GM23248 (cell line): ENCODE data around the gene CD244. TPM values are rescaled to one million over a fixed set of nuclear protein-coding genes. Genes with fewer than 3 reads are reported as not detected.

Experiments used
- DNase-seq: peaks from one replicate; pipeline ENCODE4 v3.0.0-alpha.2; 2015
- H2AFZ ChIP-seq: fragments of 200-600 bp; sonication (generic); 2 replicates; pipeline ENCODE4 v1.6.1; 2016; ENCODE audit warnings: antibody characterized with exemption
- H3F3A ChIP-seq: fragments of 200-600 bp; sonication (generic); 2 replicates; pipeline ENCODE4 v1.6.1; 2016; ENCODE audit warnings: mild to moderate bottlenecking, antibody characterized with exemption, mixed run types; ENCODE audit not compliant: insufficient read depth
- H3K27ac ChIP-seq: fragments of 200-600 bp; sonication (generic); 2 replicates; pipeline ENCODE4 v1.5.1; 2016; ENCODE audit warnings: mild to moderate bottlenecking
- H3K27me3 ChIP-seq: fragments of 200-600 bp; sonication (generic); replicated peaks from 2 replicates; pipeline ENCODE4 v1.6.1; 2016; ENCODE audit warnings: mild to moderate bottlenecking; ENCODE audit not compliant: insufficient read depth
- H3K36me3 ChIP-seq: fragments of 200-600 bp; sonication (generic); 2 replicates; pipeline ENCODE4 v1.6.1; 2016; ENCODE audit warnings: low read depth, mild to moderate bottlenecking
- H3K4me1 ChIP-seq: fragments of 200-600 bp; sonication (generic); 2 replicates; pipeline ENCODE4 v1.6.1; 2016; ENCODE audit warnings: mild to moderate bottlenecking; ENCODE audit not compliant: insufficient read depth
- H3K4me2 ChIP-seq: fragments of 200-600 bp; sonication (generic); one replicate; pipeline ENCODE4 v1.6.1; 2016; ENCODE audit warnings: mild to moderate bottlenecking; ENCODE audit not compliant: unreplicated experiment
- H3K4me3 ChIP-seq: fragments of 200-600 bp; sonication (generic); 2 replicates; pipeline ENCODE4 v1.5.1; 2016; ENCODE audit warnings: mild to moderate bottlenecking
- H3K79me2 ChIP-seq: fragments of 200-600 bp; sonication (generic); 2 replicates; pipeline ENCODE4 v1.6.1; 2016; ENCODE audit warnings: mild to moderate bottlenecking; ENCODE audit not compliant: insufficient read depth
- H3K9ac ChIP-seq: fragments of 200-600 bp; sonication (generic); 2 replicates; pipeline ENCODE4 v1.6.1; 2016; ENCODE audit warnings: mild to moderate bottlenecking
- H3K9me2 ChIP-seq: fragments of 200-600 bp; sonication (generic); 2 replicates; pipeline ENCODE4 v1.6.1; 2016; ENCODE audit warnings: mixed run types, mild to moderate bottlenecking, moderate library complexity; ENCODE audit not compliant: insufficient read depth
- H3K9me3 ChIP-seq: fragments of 200-600 bp; sonication (generic); one replicate; pipeline ENCODE4 v1.6.1; 2017; ENCODE audit warnings: low read depth
- H4K20me1 ChIP-seq: fragments of 200-600 bp; sonication (generic); 2 replicates; pipeline ENCODE4 v1.6.0; 2016; ENCODE audit not compliant: insufficient read depth
- EZH2 ChIP-seq: fragments of 200-600 bp; sonication (generic); IDR thresholded peaks from 2 replicates; pipeline ENCODE4 v1.6.1; 2018; ENCODE audit warnings: antibody characterized with exemption, mild to moderate bottlenecking; ENCODE audit not compliant: insufficient read depth, poor library complexity, severe bottlenecking
- EZH2phosphoT487 ChIP-seq: fragments of 200-600 bp; sonication (generic); IDR thresholded peaks from 2 replicates; pipeline ENCODE4 v1.6.1; 2018; ENCODE audit warnings: antibody characterized with exemption, moderate library complexity, mild to moderate bottlenecking, low read depth; ENCODE audit not compliant: insufficient read depth
- WGBS, 2 experiments: methylation state at CpG; one replicate each; pipeline ENCODE4 v1.1.6; 2015 to 2017; ENCODE audit warnings: low lambda C conversion rate in 2 of 2, low coverage in 1 of 2; ENCODE audit errors: missing lambda C conversion rate in 2 of 2; 5-methylcytosine and 5-hydroxymethylcytosine counted together
- in situ Hi-C: fragments of 300-500 bp; cut with MboI; formaldehyde crosslinking; loops from 2 replicates; pipeline ENCODE4 v1.15.0; 2020
- polyA plus RNA-seq: library from polyadenylated mRNA; unstranded; fragments of >200 nt; fragmentation: Nextera tagmentation; extraction: Ambion mirVana; gene quantifications from 2 replicates; pipeline ENCODE4 v1.2.1, GENCODE V29; 2016
- total RNA-seq: library from RNA; depleted of rRNA; stranded (reverse); fragments of >200 nt; shearing (Covaris generic); gene quantifications from 2 replicates; pipeline ENCODE4 v1.2.3, GENCODE V29; 2014

Gene CD244
- total and polyA plus RNA-seq, 2 experiments from 2014 or later = not detected

GRCh38 chr1:160836561-160836960 lies 26.1 kb downstream of the CD244 start:
- no peak for DNase-seq
- no peak overlapping the region for H3K4me2 ChIP-seq
- H3K27me3 ChIP-seq = 0 out of 2 replicates have a peak, but pooled peaks cover 6% of the 10 kb centered on the region
- H3K4me3 ChIP-seq = no peak overlapping the region
- H3K9ac ChIP-seq = no peak overlapping the region
- H3K36me3 ChIP-seq = no peaks in the 10 kb centered on the region
- no peak for TF ChIP-seq EZH2phosphoT487
- no peak for TF ChIP-seq EZH2
- H3K9me2 ChIP-seq = no peaks in the 10 kb centered on the region
- H4K20me1 ChIP-seq = no peaks in the 10 kb centered on the region
- in situ Hi-C loops = no loop called here
- H3F3A ChIP-seq = no peaks in the 10 kb centered on the region
- no peak overlapping the region for H2AFZ ChIP-seq
- H3K9me3 ChIP-seq = no peaks in the 10 kb centered on the region
- no peaks in the 10 kb centered on the region for H3K4me1 ChIP-seq
- H3K79me2 ChIP-seq = no peaks in the 10 kb centered on the region
- H3K27ac ChIP-seq = no peak overlapping the region
- WGBS, 2 experiments = 62 to 63% methylated on average over 3 of the region's 3 CpGs

GRCh38 chr1:160835751-160836150 lies 26.9 kb downstream of the CD244 start:
- in situ Hi-C loops = no loop called here
- WGBS, 2 experiments = 15 to 20% methylated on average over 3 of the region's 3 CpGs

GRCh38 chr1:160834945-160835565 lies 27.6 kb downstream of the CD244 start:
- WGBS, 2 experiments = 46 to 51% methylated on average over 3 of the region's 3 CpGs
- peak; percentile 64 for DNase-seq
- Histone ChIP-seq H3K9ac (no peak overlapping the region), H3K27me3 (0 out of 2 replicates have a peak, but pooled peaks cover 6% of the 10 kb centered on the region), H4K20me1 (no peaks in the 10 kb centered on the region), H3K9me3 (no peaks in the 10 kb centered on the region), H3K9me2 (no peaks in the 10 kb centered on the region), H3K27ac (no peak overlapping the region), H3K4me3 (no peak overlapping the region), H3K36me3 (no peaks in the 10 kb centered on the region), H3F3A (no peaks in the 10 kb centered on the region), H2AFZ (no peak overlapping the region), H3K4me2 (no peak overlapping the region), H3K4me1 (no peaks in the 10 kb centered on the region), H3K79me2 (no peaks in the 10 kb centered on the region)
- in situ Hi-C loops = no loop called here
- TF ChIP-seq EZH2 (no peak), EZH2phosphoT487 (no peak)

More at GRCh38 chr1:160835751-160836150, 26.9 kb downstream of the CD244 start:
- no peak overlapping the region for H3K4me2 ChIP-seq
- 0 out of 2 replicates have a peak, but pooled peaks cover 6% of the 10 kb centered on the region for H3K27me3 ChIP-seq
- no peak overlapping the region for H3K27ac ChIP-seq
- H2AFZ ChIP-seq = no peak overlapping the region
- H3K9me3 ChIP-seq = no peaks in the 10 kb centered on the region
- H3K79me2 ChIP-seq = no peaks in the 10 kb centered on the region
- no peaks in the 10 kb centered on the region for H3F3A ChIP-seq
- H3K4me1 ChIP-seq = no peaks in the 10 kb centered on the region
- H3K36me3 ChIP-seq = no peaks in the 10 kb centered on the region
- no peak overlapping the region for H3K9ac ChIP-seq
- no peaks in the 10 kb centered on the region for H4K20me1 ChIP-seq
- no peak overlapping the region for H3K4me3 ChIP-seq
- no peak for DNase-seq
- TF ChIP-seq EZH2 (no peak), EZH2phosphoT487 (no peak)
- H3K9me2 ChIP-seq = no peaks in the 10 kb centered on the region

GRCh38 chr1:160830321-160831153 lies 32.1 kb downstream of the CD244 start:
- Histone ChIP-seq H3K9ac (no peak overlapping the region), H3K9me2 (no peaks in the 10 kb centered on the region), H3K36me3 (no peaks in the 10 kb centered on the region), H3K4me2 (no peak overlapping the region), H3K4me1 (no peaks in the 10 kb centered on the region), H2AFZ (no peak overlapping the region), H4K20me1 (no peaks in the 10 kb centered on the region), H3F3A (no peaks in the 10 kb centered on the region), H3K79me2 (no peaks in the 10 kb centered on the region), H3K27ac (no peak overlapping the region), H3K27me3 (no peaks in the 10 kb centered on the region), H3K4me3 (no peak overlapping the region), H3K9me3 (no peaks in the 10 kb centered on the region)
- peak; percentile 43 for DNase-seq
- in situ Hi-C loops = no loop called here
- 33 to 34% methylated on average over 8 of the region's 8 CpGs for WGBS, 2 experiments
- no peak for TF ChIP-seq EZH2phosphoT487
- no peak for TF ChIP-seq EZH2
